Upper lobe of right lung (tissue), 1 donor: Measurements from ENCODE around the gene CERKL. TPM values are rescaled to one million over a fixed set of nuclear protein-coding genes. Genes with fewer than 3 reads are reported as not detected.

Experiments
- ATAC-seq: fragments of 200-7000 bp; cut with Tn5 transposase; one replicate; pipeline ENCODE4 v1.9.1; 2020; ENCODE audit warnings: mild to moderate bottlenecking, moderate library complexity
- DNase-seq: peaks from one replicate; pipeline ENCODE4 v3.0.0-alpha.2; 2020
- H3K27ac ChIP-seq: fragments of 200-600 bp; one replicate; pipeline ENCODE4 v1.8.0; 2022
- H3K27me3 ChIP-seq: fragments of 200-600 bp; one replicate; pipeline ENCODE4 v1.8.0; 2022; ENCODE audit warnings: mild to moderate bottlenecking
- H3K36me3 ChIP-seq: fragments of 200-600 bp; one replicate; pipeline ENCODE4 v1.8.0; 2022
- H3K4me1 ChIP-seq: fragments of 200-600 bp; one replicate; pipeline ENCODE4 v1.8.0; 2022
- H3K4me3 ChIP-seq: fragments of 200-600 bp; one replicate; pipeline ENCODE4 v1.8.0; 2022; ENCODE audit warnings: mild to moderate bottlenecking
- H3K9me3 ChIP-seq: fragments of 200-600 bp; one replicate; pipeline ENCODE4 v1.8.0; 2022
- intact Hi-C: fragments of 100-400 bp; cut with DNase I; formaldehyde crosslinking; loops from one replicate; pipeline ENCODE4 v1.11.0; 2022
- total RNA-seq: library from RNA; stranded (reverse); fragmentation: NEBNext Ultra II Directional; extraction: Animal tissue kit (Norgen Biotek cat#: 25700); gene quantifications from one replicate; pipeline ENCODE4 v1.2.1, GENCODE V29; 2021
- TF ChIP-seq, protein P1 (sequence below): fragments of 200-600 bp; IDR thresholded peaks from one replicate; pipeline ENCODE4 v1.8.0; 2022; ENCODE audit warnings: antibody characterized with exemption
- donor health status: DM: no; HTN: yes; CAD: no; lungs with severe emphysema.

Gene CERKL
- total RNA-seq, 1 donor from 2014 or later: 0.29 TPM

DNA sequence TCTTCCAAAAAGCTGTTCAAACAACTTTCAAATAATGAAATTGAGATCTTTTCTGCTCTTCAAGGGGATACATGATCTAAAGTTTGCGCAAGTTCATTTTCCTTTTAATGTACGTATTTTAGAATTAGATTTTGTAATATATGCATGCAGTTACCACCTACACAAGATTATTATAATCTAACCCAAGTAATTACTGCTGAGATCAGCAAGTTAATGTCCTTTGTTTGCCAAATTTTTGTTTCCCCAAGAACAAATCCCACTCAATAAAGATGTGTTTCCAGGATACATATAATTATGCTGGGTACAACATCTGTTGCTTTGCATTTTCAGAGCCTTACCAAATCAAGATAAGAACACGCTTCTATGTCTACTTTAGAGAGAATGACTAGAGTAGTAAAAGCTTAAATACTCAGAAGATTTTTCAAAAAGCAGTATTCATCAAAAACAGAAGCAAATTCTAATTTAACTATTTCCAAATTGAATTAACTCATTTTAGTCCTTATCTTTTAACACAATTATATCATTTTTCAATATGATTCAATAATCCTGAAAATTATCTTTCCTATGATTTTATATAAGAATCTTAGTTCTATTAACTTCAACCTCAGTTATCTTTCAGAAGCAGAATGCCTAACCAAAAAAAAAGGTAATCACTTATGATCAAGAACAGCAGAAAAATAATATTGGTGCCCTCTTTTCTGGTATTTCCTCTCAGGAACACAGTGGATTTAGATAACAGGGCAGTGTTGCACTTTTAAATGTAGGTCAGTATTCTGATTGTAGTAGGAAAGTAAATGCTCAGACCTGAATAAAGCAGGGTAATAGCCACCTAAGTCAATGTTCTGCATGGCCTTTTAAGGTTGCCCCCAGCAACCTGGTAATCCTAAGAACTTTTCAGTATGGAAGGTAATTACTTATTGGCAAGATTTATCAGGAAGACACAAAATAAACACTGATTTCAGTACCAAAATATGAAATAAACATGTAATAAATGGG, 28.0 kb downstream of the CERKL start:
- Histone ChIP-seq H3K36me3 (no peaks in the 10 kb centered on the region), H3K4me1 (no peaks in the 10 kb centered on the region), H3K4me3 (no peak overlapping the region), H3K27ac (no peak overlapping the region), H3K9me3 (no peaks in the 10 kb centered on the region), H3K27me3 (peaks cover 4% of the 10 kb centered on the region)
- DNase-seq: no peak
- TF ChIP-seq, protein P1, sequence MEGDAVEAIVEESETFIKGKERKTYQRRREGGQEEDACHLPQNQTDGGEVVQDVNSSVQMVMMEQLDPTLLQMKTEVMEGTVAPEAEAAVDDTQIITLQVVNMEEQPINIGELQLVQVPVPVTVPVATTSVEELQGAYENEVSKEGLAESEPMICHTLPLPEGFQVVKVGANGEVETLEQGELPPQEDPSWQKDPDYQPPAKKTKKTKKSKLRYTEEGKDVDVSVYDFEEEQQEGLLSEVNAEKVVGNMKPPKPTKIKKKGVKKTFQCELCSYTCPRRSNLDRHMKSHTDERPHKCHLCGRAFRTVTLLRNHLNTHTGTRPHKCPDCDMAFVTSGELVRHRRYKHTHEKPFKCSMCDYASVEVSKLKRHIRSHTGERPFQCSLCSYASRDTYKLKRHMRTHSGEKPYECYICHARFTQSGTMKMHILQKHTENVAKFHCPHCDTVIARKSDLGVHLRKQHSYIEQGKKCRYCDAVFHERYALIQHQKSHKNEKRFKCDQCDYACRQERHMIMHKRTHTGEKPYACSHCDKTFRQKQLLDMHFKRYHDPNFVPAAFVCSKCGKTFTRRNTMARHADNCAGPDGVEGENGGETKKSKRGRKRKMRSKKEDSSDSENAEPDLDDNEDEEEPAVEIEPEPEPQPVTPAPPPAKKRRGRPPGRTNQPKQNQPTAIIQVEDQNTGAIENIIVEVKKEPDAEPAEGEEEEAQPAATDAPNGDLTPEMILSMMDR: no peak
- no peak for ATAC-seq
- intact Hi-C loops: no loop called here

DNA sequence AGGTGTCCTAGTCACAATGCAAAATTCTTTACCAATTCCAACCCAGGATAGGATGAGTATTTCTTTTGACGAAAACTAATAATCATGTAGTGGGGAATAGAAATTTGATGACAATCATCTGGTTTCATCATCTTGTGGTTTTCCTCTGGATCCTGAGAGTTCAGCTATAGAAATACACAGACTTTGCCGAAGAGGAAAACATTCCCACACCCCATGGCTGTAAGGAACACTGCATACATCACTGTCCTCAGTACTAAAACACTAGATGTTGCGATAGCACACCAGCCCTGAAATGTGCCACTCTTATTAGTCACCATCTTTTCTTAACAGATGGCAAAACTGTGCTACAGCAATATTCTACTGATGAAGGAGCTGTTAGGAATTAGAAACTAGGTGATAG, 29.4 kb downstream of the CERKL start:
- no peaks in the 10 kb centered on the region for H3K9me3 ChIP-seq
- no peak overlapping the region for H3K4me3 ChIP-seq
- H3K27me3 ChIP-seq: peaks cover 4% of the 10 kb centered on the region
- no peaks in the 10 kb centered on the region for H3K4me1 ChIP-seq
- no peak overlapping the region for H3K27ac ChIP-seq
- intact Hi-C loops: no loop called here
- no peak for DNase-seq
- H3K36me3 ChIP-seq: no peaks in the 10 kb centered on the region
- no peak for ATAC-seq
- TF ChIP-seq, protein P1: no peak

DNA sequence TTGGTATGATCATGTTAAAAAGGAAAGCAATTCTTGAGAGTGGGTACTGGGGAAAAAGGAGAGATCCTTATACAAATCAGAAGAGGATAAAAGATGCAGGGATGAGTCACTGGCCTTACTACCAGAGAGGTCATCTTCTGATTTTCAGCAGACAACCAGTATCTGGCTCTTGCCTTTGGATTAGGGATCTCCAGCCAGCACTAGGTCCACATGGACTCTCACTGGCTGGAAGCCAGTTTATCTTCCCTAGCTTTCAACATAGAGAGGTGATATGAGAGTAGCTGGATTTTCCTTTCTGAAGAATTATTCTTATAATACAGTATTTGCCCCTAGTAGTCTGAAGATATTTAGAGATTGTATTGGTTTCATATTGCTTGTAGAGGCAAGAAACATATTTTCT, 30.2 kb downstream of the CERKL start:
- peaks cover 4% of the 10 kb centered on the region for H3K27me3 ChIP-seq
- TF ChIP-seq, protein P1: no peak
- H3K9me3 ChIP-seq: no peaks in the 10 kb centered on the region
- intact Hi-C loops: no loop called here
- H3K27ac ChIP-seq: no peak overlapping the region
- no peaks in the 10 kb centered on the region for H3K36me3 ChIP-seq
- no peak overlapping the region for H3K4me3 ChIP-seq
- ATAC-seq (no peak), DNase-seq (no peak)
- H3K4me1 ChIP-seq: no peaks in the 10 kb centered on the region

DNA sequence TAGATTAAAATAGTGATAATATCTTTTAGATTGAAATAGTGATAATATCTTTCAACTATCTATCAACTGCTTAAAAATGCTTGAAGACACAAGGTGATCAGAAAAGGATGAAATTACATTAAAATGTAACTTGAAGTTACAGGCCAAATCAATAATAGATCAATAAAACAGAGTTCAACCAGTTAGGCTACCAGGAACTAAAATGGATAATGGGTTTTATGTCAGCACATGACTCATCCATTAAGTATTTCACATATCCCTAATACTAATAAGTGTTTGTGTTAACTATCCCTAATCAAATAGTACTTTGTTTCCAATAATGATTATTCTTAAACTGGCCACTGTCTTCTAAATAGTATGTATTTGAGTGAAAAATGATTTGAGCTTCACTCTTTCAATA, 33.7 kb downstream of the CERKL start:
- no peak for ATAC-seq
- Histone ChIP-seq H3K4me1 (no peaks in the 10 kb centered on the region), H3K27me3 (no peaks in the 10 kb centered on the region), H3K9me3 (no peaks in the 10 kb centered on the region), H3K27ac (no peak overlapping the region), H3K36me3 (no peaks in the 10 kb centered on the region), H3K4me3 (no peak overlapping the region)
- intact Hi-C loops: no loop called here
- TF ChIP-seq, protein P1: no peak
- DNase-seq: no peak

DNA sequence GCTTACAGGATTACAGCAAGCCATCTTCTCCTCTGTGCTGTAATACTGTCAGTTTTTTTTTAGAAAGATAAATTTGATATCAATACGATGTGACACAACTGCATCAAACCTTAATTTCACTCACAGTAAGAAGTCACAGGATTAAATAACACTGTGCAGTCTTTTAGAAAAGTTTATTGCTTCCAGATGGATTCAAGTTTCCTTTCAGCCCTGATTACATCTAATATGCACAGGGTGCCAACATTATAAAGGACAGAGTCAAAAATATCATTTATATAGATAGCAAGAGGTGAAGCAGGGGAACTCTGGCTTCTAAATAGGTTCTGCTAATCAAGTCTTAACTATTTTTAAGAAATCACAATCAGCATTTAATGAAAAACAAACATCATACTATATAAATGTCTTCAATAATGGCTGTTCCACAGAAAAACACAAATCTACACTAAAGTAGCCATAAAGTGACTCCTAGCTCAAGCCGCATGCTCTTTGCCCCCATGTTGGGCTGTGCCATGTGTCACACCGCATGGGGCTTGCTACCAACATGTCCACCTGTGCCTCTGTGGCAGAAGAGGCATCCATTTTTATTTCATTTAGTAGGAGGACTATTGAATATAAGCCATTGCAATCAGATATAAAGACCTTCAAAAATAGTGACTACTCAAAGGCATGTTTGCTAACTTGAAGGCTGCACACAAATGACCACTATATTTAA, 35.0 kb downstream of the CERKL start:
- H3K36me3 ChIP-seq: no peaks in the 10 kb centered on the region
- no peaks in the 10 kb centered on the region for H3K4me1 ChIP-seq
- no peak overlapping the region for H3K4me3 ChIP-seq
- no peaks in the 10 kb centered on the region for H3K27me3 ChIP-seq
- no peaks in the 10 kb centered on the region for H3K9me3 ChIP-seq
- no peak for DNase-seq
- no peak for ATAC-seq
- no peak overlapping the region for H3K27ac ChIP-seq
- TF ChIP-seq, protein P1: no peak
- intact Hi-C loops: no loop called here
